Esophagus squamous epithelium (tissue), 5 donors: ENCODE measurements around the gene PAK4. TPM values are rescaled to one million over a fixed set of nuclear protein-coding genes. Genes with fewer than 3 reads are reported as not detected.

ENCODE experiments used
- DNase-seq: peaks from one replicate; lab custom pipeline; 2025; lab: John Stamatoyannopoulos, UW
- H3K27ac ChIP-seq, 4 donors: fragments of 200-600 bp; sonication (generic); one replicate each; pipeline ENCODE4 v1.5.1; 2016 to 2019; ENCODE audit warnings: mild to moderate bottlenecking in 1 of 4
- H3K27me3 ChIP-seq, 4 donors: fragments of 200-600 bp; sonication (generic); 1 replicate in 3 of 4; 2 replicates in 1 of 4; pipeline versions ENCODE4 v1.5.1 to v1.6.0; 2017 to 2021; ENCODE audit warnings: antibody characterized with exemption in 1 of 4
- H3K36me3 ChIP-seq, 3 donors: fragments of 200-600 bp; sonication (generic); one replicate each; pipeline ENCODE4 v1.5.1; 2016 to 2019
- H3K4me1 ChIP-seq, 3 donors: fragments of 200-600 bp; sonication (generic); one replicate each; pipeline ENCODE4 v1.5.1; 2017 to 2019
- H3K4me3 ChIP-seq, 4 donors: fragments of 200-600 bp; sonication (generic); 1 replicate in 3 of 4; 2 replicates in 1 of 4; pipeline ENCODE4 v1.5.1; 2016 to 2019; ENCODE audit warnings: mild to moderate bottlenecking in 2 of 4, moderate library complexity in 1 of 4
- H3K9me3 ChIP-seq, 3 donors: fragments of 200-600 bp; sonication (generic); one replicate each; pipeline ENCODE4 v1.5.1; 2016 to 2019
- POLR2A ChIP-seq, 4 donors: fragments of 450-650 bp; IDR thresholded peaks; one replicate each; pipeline ENCODE4 v1.6.1; 2017; ENCODE audit warnings: antibody characterized with exemption in 4 of 4, mild to moderate bottlenecking in 4 of 4, moderate library complexity in 3 of 4
- WGBS, 2 donors: methylation state at CpG; one replicate each; pipeline ENCODE4 v1.1.5; 2018; 5-methylcytosine and 5-hydroxymethylcytosine counted together
- intact Hi-C: fragments of 100-400 bp; cut with DNase I; formaldehyde crosslinking; loops from one replicate; pipeline ENCODE4 v1.15.0; 2022
- total RNA-seq, 4 donors: library from RNA; depleted of rRNA; stranded (reverse); fragments of >200 nt; gene quantifications; one replicate each; pipeline ENCODE4 v1.1.0, GENCODE V29; 2016
- TF ChIP-seq, protein P1 (sequence below), 6 experiments: fragments of 450-650 bp in 4 of 6; fragments of 200-600 bp in 2 of 6; sonication (generic) in 2 of 6; IDR thresholded peaks; one replicate each; pipeline ENCODE4 v1.5.1; 2016 to 2019; ENCODE audit warnings: antibody characterized with exemption in 6 of 6, mild to moderate bottlenecking in 4 of 6, moderate library complexity in 4 of 6
- donor health status: DM: yes; HTN: yes; CAD: no.

PAK4 gene
- total RNA-seq, 4 donors from 2014 or later = 12.2 to 40.1 (median 18.3) TPM

DNA sequence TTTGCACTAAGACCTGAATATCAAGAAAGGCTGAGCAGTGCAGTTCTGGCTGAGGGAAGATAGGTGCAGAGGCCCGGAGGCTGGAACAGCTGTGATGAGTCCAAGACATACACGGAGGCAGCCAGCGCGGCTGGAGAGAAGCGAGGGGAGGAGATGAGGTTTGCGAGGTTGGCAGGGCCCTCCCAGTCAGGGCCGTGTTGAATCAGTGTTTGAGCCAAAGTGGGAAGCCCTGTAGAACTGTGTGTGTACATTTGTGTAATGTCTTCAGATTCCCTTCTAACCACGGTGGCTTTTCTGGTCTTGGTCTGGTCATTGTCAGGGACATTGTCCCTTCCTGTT, 34.9 kb downstream of the PAK4 start:
- H3K9me3 ChIP-seq = no peaks in the 10 kb centered on the region
- H3K27ac ChIP-seq = peak overlapping the region; percentile 73 to 87 (median 80)
- no peaks in the 10 kb centered on the region for H3K36me3 ChIP-seq
- no peak overlapping the region for H3K4me3 ChIP-seq
- no peak for TF ChIP-seq POLR2A (IDR thresholded peaks at IDR 0.05)
- TF ChIP-seq, protein P1, sequence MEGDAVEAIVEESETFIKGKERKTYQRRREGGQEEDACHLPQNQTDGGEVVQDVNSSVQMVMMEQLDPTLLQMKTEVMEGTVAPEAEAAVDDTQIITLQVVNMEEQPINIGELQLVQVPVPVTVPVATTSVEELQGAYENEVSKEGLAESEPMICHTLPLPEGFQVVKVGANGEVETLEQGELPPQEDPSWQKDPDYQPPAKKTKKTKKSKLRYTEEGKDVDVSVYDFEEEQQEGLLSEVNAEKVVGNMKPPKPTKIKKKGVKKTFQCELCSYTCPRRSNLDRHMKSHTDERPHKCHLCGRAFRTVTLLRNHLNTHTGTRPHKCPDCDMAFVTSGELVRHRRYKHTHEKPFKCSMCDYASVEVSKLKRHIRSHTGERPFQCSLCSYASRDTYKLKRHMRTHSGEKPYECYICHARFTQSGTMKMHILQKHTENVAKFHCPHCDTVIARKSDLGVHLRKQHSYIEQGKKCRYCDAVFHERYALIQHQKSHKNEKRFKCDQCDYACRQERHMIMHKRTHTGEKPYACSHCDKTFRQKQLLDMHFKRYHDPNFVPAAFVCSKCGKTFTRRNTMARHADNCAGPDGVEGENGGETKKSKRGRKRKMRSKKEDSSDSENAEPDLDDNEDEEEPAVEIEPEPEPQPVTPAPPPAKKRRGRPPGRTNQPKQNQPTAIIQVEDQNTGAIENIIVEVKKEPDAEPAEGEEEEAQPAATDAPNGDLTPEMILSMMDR (IDR thresholded peaks at IDR 0.05) = peak in 3 of 6 experiments; percentile 16 to 33 (median 25)
- WGBS, 2 donors = 7 to 9% methylated on average over 7 to 8 of the region's 8 CpGs
- DNase-seq = no peak
- peaks cover 43 to 74% (median 46%) of the 10 kb centered on the region in 3 donors for H3K4me1 ChIP-seq
- intact Hi-C loops = no loop called here
- H3K27me3 ChIP-seq = no peaks in the 10 kb centered on the region

DNA sequence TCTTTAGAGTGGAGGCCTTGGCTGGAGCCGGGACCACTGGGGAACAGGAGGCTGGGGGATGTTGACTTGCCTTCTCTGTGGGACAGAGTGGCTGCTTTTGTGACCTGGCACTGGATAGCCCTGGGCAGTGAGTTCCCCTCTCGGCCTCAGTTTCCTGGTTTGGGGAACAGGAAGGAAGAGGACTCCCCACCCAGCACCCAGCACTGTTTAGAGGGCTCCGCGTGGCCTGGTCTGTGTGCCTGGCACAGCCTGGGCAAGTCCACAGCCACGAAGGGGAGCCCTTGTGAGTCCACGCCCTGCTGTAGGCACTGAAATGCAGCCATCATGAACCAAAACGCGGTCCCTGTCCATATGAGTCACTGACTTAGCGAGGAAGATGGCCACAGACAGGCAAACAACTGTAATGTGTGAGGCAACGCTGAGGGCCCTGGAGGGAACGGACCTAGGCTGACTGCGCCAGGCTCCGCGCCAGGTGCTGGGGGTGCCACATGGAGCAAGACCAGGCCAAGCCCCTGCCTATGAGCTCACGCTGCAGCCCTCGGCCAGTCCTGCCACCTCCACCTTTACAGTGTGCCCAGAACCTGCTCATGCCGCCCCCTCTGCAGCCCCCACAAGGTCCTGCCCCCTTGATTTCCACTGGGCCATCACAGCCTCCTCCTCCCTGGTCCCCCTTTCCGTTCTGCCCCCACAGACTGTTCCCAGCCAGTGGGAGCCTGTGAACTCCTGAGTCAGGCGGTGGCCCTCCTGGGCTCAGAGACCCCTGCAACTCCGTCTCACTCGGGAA, 35.5 kb downstream of the PAK4 start:
- Histone ChIP-seq H3K27me3 (no peaks in the 10 kb centered on the region), H3K36me3 (no peaks in the 10 kb centered on the region), H3K4me3 (peak overlapping the region in 1 of 4 donors; percentile 0), H3K27ac (peak overlapping the region; percentile 73 to 87 (median 80)), H3K4me1 (peaks cover 42 to 74% (median 45%) of the 10 kb centered on the region in 3 donors), H3K9me3 (no peaks in the 10 kb centered on the region)
- TF ChIP-seq POLR2A (IDR thresholded peaks at IDR 0.05) = no peak
- TF ChIP-seq, protein P1 (IDR thresholded peaks at IDR 0.05) = no peak
- no peak for DNase-seq
- 49 to 58% methylated on average over 12 of the region's 21 CpGs for WGBS, 2 donors
- intact Hi-C loops = no loop called here

DNA sequence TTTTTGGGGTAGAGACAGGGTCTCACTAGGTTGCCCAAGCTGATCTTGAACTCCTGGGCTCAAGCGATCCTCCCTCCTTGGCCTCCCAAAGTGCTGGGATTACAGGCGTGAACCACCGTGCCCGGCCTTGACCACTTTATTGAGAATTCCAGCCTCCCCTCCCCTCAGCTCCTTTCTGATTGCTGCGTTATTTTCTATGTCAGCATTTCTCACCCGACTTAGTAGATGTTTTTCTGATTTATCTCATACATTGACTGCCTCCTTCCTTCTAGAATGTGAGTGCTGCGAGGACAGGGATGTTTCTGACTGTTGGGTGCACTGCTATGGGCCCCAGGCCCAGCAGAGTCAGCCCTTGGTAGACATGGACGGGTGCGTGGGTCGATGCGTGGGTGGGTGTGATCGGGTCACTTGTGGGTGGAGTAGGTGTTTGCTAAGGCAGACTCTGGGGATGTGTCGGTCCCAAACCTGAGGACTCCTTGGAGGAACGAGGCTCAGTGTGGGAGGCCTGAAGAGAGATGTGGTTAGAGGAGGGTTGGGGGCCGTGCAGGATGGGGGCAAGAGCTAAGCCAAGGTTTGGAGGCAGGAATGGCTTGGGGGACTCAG, 37.0 kb downstream of the PAK4 start:
- H3K4me1 ChIP-seq = peaks cover 42 to 74% (median 45%) of the 10 kb centered on the region in 3 donors
- 82 to 84% methylated on average over 15 of the region's 15 CpGs for WGBS, 2 donors
- no peak overlapping the region for H3K27ac ChIP-seq

DNA sequence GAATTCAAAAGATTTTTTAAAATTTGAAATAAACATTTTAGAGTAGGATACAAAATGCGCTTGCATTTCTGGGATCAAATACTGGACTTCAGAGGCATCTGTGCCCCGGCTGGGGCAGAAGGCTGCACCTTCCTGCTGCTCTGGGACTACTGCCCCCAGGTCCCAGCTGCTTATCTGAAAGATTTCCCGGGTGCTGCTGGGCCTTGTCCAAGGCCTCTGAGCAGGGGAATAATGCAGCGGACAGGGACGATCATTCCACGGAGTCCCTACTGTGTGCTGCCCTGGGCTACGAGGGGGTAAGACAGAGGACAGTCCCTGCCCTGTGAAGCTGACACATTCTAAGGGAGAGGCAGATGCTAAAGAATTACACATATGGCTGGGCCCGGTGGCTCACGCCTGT, 38.0 kb downstream of the PAK4 start:
- TF ChIP-seq, protein P1 (IDR thresholded peaks at IDR 0.05) = no peak
- no peak for TF ChIP-seq POLR2A (IDR thresholded peaks at IDR 0.05)
- WGBS, 2 donors = 86 to 89% methylated on average over 3 to 8 of the region's 9 CpGs
- H3K4me1 ChIP-seq = peaks cover 40 to 74% (median 43%) of the 10 kb centered on the region in 3 donors

More for the DNA sequence above, 37.0 kb downstream of the PAK4 start:
- Histone ChIP-seq H3K27me3 (no peaks in the 10 kb centered on the region), H3K36me3 (no peaks in the 10 kb centered on the region), H3K9me3 (no peaks in the 10 kb centered on the region), H3K4me3 (no peak overlapping the region)
- intact Hi-C loops = no loop called here
- TF ChIP-seq, protein P1 (IDR thresholded peaks at IDR 0.05) = no peak
- DNase-seq = no peak

DNA sequence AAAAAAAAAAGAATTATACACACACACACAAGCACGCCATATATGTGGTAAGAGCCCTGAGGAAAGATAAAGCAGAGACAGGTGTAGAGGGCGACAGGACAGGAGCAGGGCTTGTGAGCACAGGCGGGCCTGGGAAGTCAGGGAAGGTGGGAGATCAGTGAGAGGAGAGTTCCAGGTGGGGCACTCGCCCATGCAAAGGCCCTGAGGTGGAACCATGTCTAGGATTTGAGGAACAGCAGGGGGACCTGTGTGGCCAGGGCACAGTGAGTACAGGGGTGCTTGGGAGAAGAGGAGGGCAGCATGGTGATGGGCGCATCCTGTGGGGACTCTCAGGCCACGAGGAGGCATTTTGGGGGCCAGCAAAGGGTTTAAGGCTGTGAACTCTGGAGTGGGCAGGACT, 38.7 kb downstream of the PAK4 start:
- intact Hi-C loops = no loop called here
- Histone ChIP-seq H3K9me3 (no peaks in the 10 kb centered on the region), H3K4me1 (peaks cover 40 to 72% (median 43%) of the 10 kb centered on the region in 3 donors), H3K27ac (no peak overlapping the region), H3K27me3 (no peaks in the 10 kb centered on the region), H3K4me3 (no peak overlapping the region), H3K36me3 (peaks cover 0 to 12% (median 0%) of the 10 kb centered on the region in 3 donors)
- no peak for TF ChIP-seq POLR2A (IDR thresholded peaks at IDR 0.05)
- TF ChIP-seq, protein P1 (IDR thresholded peaks at IDR 0.05) = no peak
- WGBS, 2 donors = 86 to 93% methylated on average over 6 of the region's 6 CpGs
- no peak for DNase-seq

More for the DNA sequence above, 38.0 kb downstream of the PAK4 start:
- no peak overlapping the region for H3K27ac ChIP-seq
- no peak overlapping the region for H3K4me3 ChIP-seq
- intact Hi-C loops = no loop called here
- H3K9me3 ChIP-seq = no peaks in the 10 kb centered on the region
- no peaks in the 10 kb centered on the region for H3K27me3 ChIP-seq
- no peak for DNase-seq
- peaks cover 0 to 6% (median 0%) of the 10 kb centered on the region in 3 donors for H3K36me3 ChIP-seq
